H1 (cell line): Measurements from ENCODE around the gene NLRP11. TPM values are rescaled to one million over a fixed set of nuclear protein-coding genes. Genes with fewer than 3 reads are reported as not detected.

Experiments used
- CTCF ChIA-PET: fragments of 300-600 bp; sonication (Branson Sonifier 250); formaldehyde crosslinking; loops from one replicate; lab custom pipeline; 2021; ENCODE audit not compliant: partially characterized antibody; lab: Charles Lee
- POLR2A ChIA-PET: fragments of 300-600 bp; sonication (Branson Sonifier 250); formaldehyde crosslinking; loops from one replicate; lab custom pipeline; 2021; ENCODE audit warnings: inconsistent platforms; ENCODE audit not compliant: partially characterized antibody; lab: Charles Lee
- DNase-seq, 2 experiments: peaks; one replicate each; pipeline versions ENCODE4 v3.0.0 to v3.0.0-alpha.2; 2010 to 2022; ENCODE audit warnings: low spot score in 2 of 2, low read depth in 1 of 2, mixed read lengths in 1 of 2
- FAIRE-seq: peaks from 2 replicates; lab custom pipeline; 2011; peaks lifted over from hg19 to GRCh38; lab: Jason Lieb, UNC
- H2AFZ ChIP-seq: 2 replicates; pipeline ENCODE4 v1.8.1; 2012; ENCODE audit warnings: low read length, inconsistent platforms
- H2AK5ac ChIP-seq: 2 replicates; pipeline ENCODE4 v1.6.1; 2013; ENCODE audit warnings: low read depth, low read length
- H2BK120ac ChIP-seq: replicated peaks from 2 replicates; pipeline ENCODE3; 2013; ENCODE audit warnings: low read depth, low read length, inconsistent platforms
- H2BK12ac ChIP-seq: 2 replicates; pipeline ENCODE4 v1.6.1; 2013; ENCODE audit warnings: low read depth, low read length
- H2BK15ac ChIP-seq: 2 replicates; pipeline ENCODE4 v1.6.1; 2013; ENCODE audit warnings: low read length
- H2BK20ac ChIP-seq: 2 replicates; pipeline ENCODE4 v1.6.1; 2013; ENCODE audit warnings: low read length
- H2BK5ac ChIP-seq: 2 replicates; pipeline ENCODE4 v1.6.1; 2013; ENCODE audit warnings: low read depth, low read length
- H3K14ac ChIP-seq: 2 replicates; pipeline ENCODE4 v1.6.1; 2013; ENCODE audit warnings: inconsistent platforms; ENCODE audit not compliant: insufficient read length
- H3K18ac ChIP-seq: 2 replicates; pipeline ENCODE4 v1.6.1; 2013; ENCODE audit warnings: low read length; ENCODE audit errors: extremely low read depth
- H3K23ac ChIP-seq: 2 replicates; pipeline ENCODE4 v1.6.1; 2013; ENCODE audit warnings: inconsistent platforms; ENCODE audit not compliant: insufficient read length
- H3K23me2 ChIP-seq: 2 replicates; pipeline ENCODE4 v1.6.1; 2013; ENCODE audit warnings: low read depth, low read length
- H3K27ac ChIP-seq: 2 replicates; pipeline ENCODE4 v1.6.1; 2011; ENCODE audit warnings: low read depth, low read length, inconsistent platforms
- H3K27me3 ChIP-seq, 4 experiments: replicated peaks in 1 of 4; 1 replicate in 1 of 4; 2 replicates in 3 of 4; pipeline versions ENCODE4 v1.6.1 to v1.8.1; 2011 to 2013; ENCODE audit warnings: low read length in 3 of 4, mild to moderate bottlenecking in 3 of 4, inconsistent platforms in 2 of 4, mixed read lengths in 2 of 4, moderate library complexity in 1 of 4; ENCODE audit not compliant: control insufficient read depth in 3 of 4, insufficient read depth in 3 of 4; ENCODE audit errors: extremely low read depth in 1 of 4
- H3K36me3 ChIP-seq, 4 experiments: 2 replicates each; pipeline versions ENCODE4 v1.6.1 to v1.8.1; 2011 to 2013; ENCODE audit warnings: mild to moderate bottlenecking in 4 of 4, low read length in 3 of 4, moderate library complexity in 2 of 4, control low read depth in 1 of 4, inconsistent platforms in 1 of 4; ENCODE audit not compliant: insufficient read depth in 4 of 4, control insufficient read depth in 2 of 4
- H3K4ac ChIP-seq: replicated peaks from 2 replicates; pipeline ENCODE3; 2013; ENCODE audit warnings: low read length, low read depth, mixed read lengths, inconsistent platforms; ENCODE audit not compliant: insufficient read length
- H3K4me1 ChIP-seq, 4 experiments: replicated peaks in 1 of 4; 1 replicate in 1 of 4; 2 replicates in 3 of 4; pipeline versions ENCODE4 v1.6.1 to v1.8.1; 2011 to 2013; ENCODE audit warnings: low read length in 3 of 4, inconsistent platforms in 2 of 4, mixed read lengths in 1 of 4; ENCODE audit not compliant: insufficient read depth in 4 of 4, control insufficient read depth in 3 of 4
- H3K4me2 ChIP-seq, 2 experiments: 2 replicates each; pipeline versions ENCODE4 v1.6.1 to v1.8.1; 2011 to 2013; ENCODE audit warnings: low read depth in 2 of 2, low read length in 2 of 2, control low read depth in 1 of 2, inconsistent platforms in 1 of 2, mild to moderate bottlenecking in 1 of 2; ENCODE audit not compliant: insufficient read depth in 1 of 2
- H3K4me3 ChIP-seq, 4 experiments: fragments of 200-600, 300-600 bp in 1 of 4; sonication (generic), shearing (Covaris generic), sonication (Bioruptor Twin) in 1 of 4; 2 replicates each; pipeline versions ENCODE4 v1.5.1 to v1.8.1; 2011 to 2016; ENCODE audit warnings: low read length in 4 of 4, low read depth in 3 of 4, control low read depth in 2 of 4, inconsistent platforms in 2 of 4, mild to moderate bottlenecking in 2 of 4, mixed read lengths in 1 of 4, moderate library complexity in 1 of 4; ENCODE audit not compliant: insufficient read depth in 2 of 4; ENCODE audit errors: extremely low read depth in 1 of 4
- H3K56ac ChIP-seq: replicated peaks from 2 replicates; pipeline ENCODE3; 2013; ENCODE audit warnings: low read depth, mild to moderate bottlenecking, mixed read lengths, low read length, inconsistent platforms; ENCODE audit not compliant: insufficient read length
- H3K79me1 ChIP-seq: 2 replicates; pipeline ENCODE4 v1.6.1; 2013; ENCODE audit warnings: low read depth, low read length, control low read depth
- H3K79me2 ChIP-seq, 2 experiments: 2 replicates each; pipeline versions ENCODE4 v1.6.1 to v1.8.1; 2012 to 2013; ENCODE audit warnings: low read length in 2 of 2, mild to moderate bottlenecking in 2 of 2, inconsistent platforms in 1 of 2; ENCODE audit not compliant: insufficient read depth in 2 of 2, control insufficient read depth in 1 of 2
- H3K9ac ChIP-seq, 4 experiments: replicated peaks in 1 of 4; 1 replicate in 1 of 4; 2 replicates in 3 of 4; pipeline versions ENCODE4 v1.6.1 to v1.8.1; 2011 to 2013; ENCODE audit warnings: low read depth in 3 of 4, low read length in 3 of 4, control low read depth in 2 of 4, mild to moderate bottlenecking in 2 of 4, moderate library complexity in 2 of 4, inconsistent platforms in 1 of 4; ENCODE audit errors: extremely low read depth in 1 of 4
- H3K9me3 ChIP-seq, 2 experiments: 2 replicates each; pipeline versions ENCODE4 v1.6.1 to v1.8.1; 2012 to 2013; ENCODE audit warnings: mild to moderate bottlenecking in 2 of 2, moderate library complexity in 2 of 2, control low read depth in 1 of 2, inconsistent platforms in 1 of 2, low read depth in 1 of 2, low read length in 1 of 2, mixed read lengths in 1 of 2; ENCODE audit not compliant: insufficient read depth in 2 of 2
- H4K20me1 ChIP-seq, 2 experiments: replicated peaks in 1 of 2; 2 replicates each; pipeline versions ENCODE3 to v1.8.1; 2011 to 2013; ENCODE audit warnings: inconsistent platforms in 2 of 2, low read length in 2 of 2, mild to moderate bottlenecking in 1 of 2; ENCODE audit not compliant: insufficient read depth in 2 of 2, control insufficient read depth in 1 of 2
- H4K5ac ChIP-seq: 2 replicates; pipeline ENCODE4 v1.6.1; 2013; ENCODE audit warnings: low read length, low read depth, mixed read lengths, inconsistent platforms; ENCODE audit not compliant: insufficient read length
- H4K8ac ChIP-seq: 2 replicates; pipeline ENCODE4 v1.8.0; 2013; ENCODE audit warnings: mild to moderate bottlenecking, moderate library complexity, low read length, inconsistent platforms; ENCODE audit not compliant: insufficient read depth; ENCODE audit errors: extremely low read depth
- H4K91ac ChIP-seq: replicated peaks from 2 replicates; pipeline ENCODE3; 2013; ENCODE audit warnings: low read length, mixed read lengths, inconsistent platforms; ENCODE audit not compliant: insufficient read length
- ATF3 ChIP-seq: IDR thresholded peaks from 2 replicates; pipeline ENCODE4 v1.6.1; 2011; ENCODE audit warnings: low read depth, mild to moderate bottlenecking, low read length; ENCODE audit not compliant: insufficient read depth
- BCL11A ChIP-seq, 2 experiments: IDR thresholded peaks; one replicate each; pipeline ENCODE4 v1.6.1; 2011; ENCODE audit warnings: low read depth in 2 of 2, low read length in 2 of 2, mild to moderate bottlenecking in 2 of 2
- CHD1 ChIP-seq: IDR thresholded peaks from 2 replicates; pipeline ENCODE4 v1.6.1; 2012; ENCODE audit warnings: low read depth, low read length, improper control_type of control experiment
- EP300 ChIP-seq, 2 experiments: IDR thresholded peaks; 1 replicate in 1 of 2; 2 replicates in 1 of 2; pipeline ENCODE4 v1.6.1; 2011 to 2012; ENCODE audit warnings: low read depth in 2 of 2, low read length in 2 of 2, mild to moderate bottlenecking in 2 of 2, borderline replicate concordance in 1 of 2, inconsistent platforms in 1 of 2, moderate library complexity in 1 of 2
- HDAC6 ChIP-seq: IDR thresholded peaks from one replicate; pipeline ENCODE4 v1.7.1; 2012; ENCODE audit warnings: low read depth, mild to moderate bottlenecking, inconsistent platforms, low read length, moderate library complexity
- MAX ChIP-seq: IDR thresholded peaks from 2 replicates; pipeline ENCODE4 v1.6.1; 2012; ENCODE audit warnings: inconsistent platforms
- RFX5 ChIP-seq: IDR thresholded peaks from 2 replicates; pipeline ENCODE4 v1.6.1; 2011; ENCODE audit warnings: low read depth, low read length, improper control_type of control experiment, borderline replicate concordance
- RNF2 ChIP-seq: fragments of 200-900, 300-1000 bp; sonication (generic); IDR thresholded peaks from 2 replicates; pipeline ENCODE4 v1.7.1; 2016; ENCODE audit warnings: borderline replicate concordance, low read depth, mild to moderate bottlenecking, antibody characterized with exemption, low read length; ENCODE audit not compliant: poor library complexity, severe bottlenecking; ENCODE audit errors: missing control alignments
- SIRT6 ChIP-seq: IDR thresholded peaks from one replicate; pipeline ENCODE4 v1.7.1; 2012; ENCODE audit warnings: low read length, inconsistent platforms
- WGBS, 2 experiments: shearing (Covaris generic) in 1 of 2; methylation state at CpG; one replicate each; pipeline versions ENCODE4 v1.1.6 to v1.1.7; 2013 to 2015; ENCODE audit warnings: low lambda C conversion rate in 2 of 2, mixed read lengths in 2 of 2, inconsistent platforms in 1 of 2, low coverage in 1 of 2, missing lambda C conversion rate in 1 of 2; ENCODE audit not compliant: insufficient replicate concordance in 2 of 2, insufficient coverage in 1 of 2, insufficient read length in 1 of 2; ENCODE audit errors: extremely low coverage in 1 of 2, missing lambda C conversion rate in 1 of 2; 5-methylcytosine and 5-hydroxymethylcytosine counted together
- polyA plus RNA-seq, 7 experiments: library from polyadenylated mRNA; depleted of rRNA in 3 of 7; stranded (reverse) in 5 of 7; unstranded in 2 of 7; fragments of >200 nt in 5 of 7; fragments of 200-250 nt in 2 of 7; gene quantifications; 1 replicate in 5 of 7; 2 replicates in 1 of 7; 4 replicates in 1 of 7; pipeline versions ENCODE4 v1.2.1 to v1.2.3, GENCODE V29; 2011 to 2013; ENCODE audit warnings: missing spikeins in 2 of 7, mixed read lengths in 2 of 7
- total RNA-seq: library from RNA; stranded (reverse); fragmentation: NEBNext Ultra II Directional; extraction: Animal tissue kit (Norgen Biotek cat#: 25700); gene quantifications from 2 replicates; pipeline ENCODE4 v1.2.1, GENCODE V29; 2021

NLRP11 gene
- total and polyA plus RNA-seq, 2 of the 8 experiments (the other 6 are each of a cell fraction or from before 2014, with no cell fraction given) = not detected

GRCh38 chr19:55838906-55839305, 7.1 kb upstream of the NLRP11 start:
- H3K36me3 ChIP-seq = no peaks in the 10 kb centered on the region
- H2BK20ac ChIP-seq = no peak overlapping the region
- CTCF ChIA-PET = no interaction called here
- no peaks in the 10 kb centered on the region for H3K23me2 ChIP-seq
- no peak overlapping the region for H3K23ac ChIP-seq
- peaks cover 50 to 73% of the 10 kb centered on the region in 2 experiments for H3K9me3 ChIP-seq
- H3K4me2 ChIP-seq = no peak overlapping the region
- no peak overlapping the region for H4K5ac ChIP-seq
- H4K91ac ChIP-seq = no peak overlapping the region
- no peaks in the 10 kb centered on the region for H4K20me1 ChIP-seq
- no peaks in the 10 kb centered on the region for H3K4me1 ChIP-seq
- H2AK5ac ChIP-seq = no peak overlapping the region
- FAIRE-seq (no peak), DNase-seq (no peak)
- H3K18ac ChIP-seq = no peak overlapping the region
- H3K14ac ChIP-seq = no peak overlapping the region
- no peak overlapping the region for H2BK15ac ChIP-seq
- H3K27me3 ChIP-seq = no peaks in the 10 kb centered on the region
- no peaks in the 10 kb centered on the region for H3K79me2 ChIP-seq
- no peak overlapping the region for H4K8ac ChIP-seq
- no peak overlapping the region for H3K56ac ChIP-seq
- no peak overlapping the region for H2BK120ac ChIP-seq
- POLR2A ChIA-PET = no interaction called here
- no peak overlapping the region for H3K4me3 ChIP-seq
- no peak overlapping the region for H3K4ac ChIP-seq
- no peak overlapping the region for H3K9ac ChIP-seq
- WGBS, 2 experiments = 46% methylated on average over 4 of the region's 4 CpGs; no CpG with 5 or more reads in 1 of the 2 experiments
- no peak for TF ChIP-seq MAX
- TF ChIP-seq SIRT6 = no peak
- TF ChIP-seq EP300 (IDR thresholded peaks at IDR 0.05; ENCODE audit: borderline replicate concordance in 1 of 2, low read depth in 2 of 2, low read length in 2 of 2) = no peak
- no peak for TF ChIP-seq BCL11A (IDR thresholded peaks at IDR 0.05; ENCODE audit: low read depth in 2 of 2, low read length in 2 of 2)
- TF ChIP-seq RNF2 = no peak
- no peak for TF ChIP-seq RFX5
- no peak for TF ChIP-seq ATF3
- no peak for TF ChIP-seq CHD1
- TF ChIP-seq HDAC6 = no peak
- no peak overlapping the region for H3K27ac ChIP-seq
- no peak overlapping the region for H2BK12ac ChIP-seq
- no peak overlapping the region for H2BK5ac ChIP-seq
- no peak overlapping the region for H2AFZ ChIP-seq
- no peaks in the 10 kb centered on the region for H3K79me1 ChIP-seq
